HepG2 (cell line): ENCODE results near the gene TTLL1. TPM values are rescaled to one million over a fixed set of nuclear protein-coding genes. Genes with fewer than 3 reads are reported as not detected.

Experiments
- CENPT ChIP-seq: sonication (generic); formaldehyde crosslinking; IDR thresholded peaks from 2 replicates; pipeline ENCODE4 v1.8.0; 2022; ENCODE audit warnings: low read depth, mild to moderate bottlenecking, moderate library complexity, missing genetic modification reagents
- DBP ChIP-seq: sonication (generic); formaldehyde crosslinking; IDR thresholded peaks from 2 replicates; pipeline ENCODE4 v1.4.0; 2020; ENCODE audit warnings: missing genetic modification reagents; ENCODE audit errors: not compliant biosample characterization
- HDAC1 ChIP-seq: sonication (generic); formaldehyde crosslinking; IDR thresholded peaks from 2 replicates; pipeline ENCODE4 v1.5.1; 2020; ENCODE audit warnings: mild to moderate bottlenecking, missing genetic modification reagents
- MBNL3 ChIP-seq: fragments of 250-450 bp; sonication (Bioruptor Pico); conservative IDR thresholded peaks from 2 replicates; pipeline ENCODE4 v1.8.0; 2022; ENCODE audit warnings: mild to moderate bottlenecking, inconsistent platforms
- MZF1 ChIP-seq: sonication (generic); formaldehyde crosslinking; IDR thresholded peaks from 2 replicates; pipeline ENCODE4 v1.8.1; 2023; ENCODE audit warnings: mild to moderate bottlenecking, missing genetic modification reagents, borderline replicate concordance
- NR2F1 ChIP-seq, 2 experiments: fragments of 450-650 bp in 1 of 2; formaldehyde crosslinking in 1 of 2; IDR thresholded peaks; 2 replicates each; pipeline versions ENCODE4 v1.5.0 to v1.6.1; 2016 to 2020; ENCODE audit warnings: mild to moderate bottlenecking in 1 of 2, missing compliant biosample characterization in 1 of 2, missing genetic modification reagents in 1 of 2, moderate library complexity in 1 of 2
- PAWR ChIP-seq: sonication (generic); formaldehyde crosslinking; IDR thresholded peaks from 2 replicates; pipeline ENCODE4 v1.4.0; 2020; ENCODE audit warnings: missing genetic modification reagents, mild to moderate bottlenecking, borderline replicate concordance
- RNF2 ChIP-seq: fragments of 450-650 bp; conservative IDR thresholded peaks from 2 replicates; pipeline ENCODE4 v1.6.1; 2016; ENCODE audit warnings: low read depth
- SRSF1 ChIP-seq: fragments of 200-400 bp; formaldehyde crosslinking; optimal IDR thresholded peaks from 2 replicates; pipeline ENCODE3; 2017; ENCODE audit warnings: mild to moderate bottlenecking, low read depth, low read length, moderate library complexity
- YY1 ChIP-seq: IDR thresholded peaks from 2 replicates; pipeline ENCODE4 v1.6.1; 2011; ENCODE audit warnings: low read length, low read depth, moderate library complexity, mild to moderate bottlenecking; ENCODE audit not compliant: insufficient read depth, insufficient replicate concordance
- ZBED4 ChIP-seq: sonication (generic); formaldehyde crosslinking; IDR thresholded peaks from 2 replicates; pipeline ENCODE4 v1.4.0; 2020; ENCODE audit warnings: missing genetic modification reagents, borderline replicate concordance
- ZNF280D ChIP-seq: sonication (generic); formaldehyde crosslinking; IDR thresholded peaks from 2 replicates; pipeline ENCODE4 v1.5.1; 2020; ENCODE audit warnings: mild to moderate bottlenecking, missing genetic modification reagents
- ZNF44 ChIP-seq: sonication (generic); formaldehyde crosslinking; IDR thresholded peaks from 2 replicates; pipeline ENCODE4 v1.5.1; 2020; ENCODE audit warnings: mild to moderate bottlenecking, missing genetic modification reagents
- ZSCAN31 ChIP-seq: sonication (generic); formaldehyde crosslinking; IDR thresholded peaks from 2 replicates; pipeline ENCODE4 v1.5.0; 2020; ENCODE audit warnings: low read depth, mild to moderate bottlenecking, missing genetic modification reagents
- polyA plus RNA-seq, 8 experiments: library from polyadenylated mRNA; depleted of rRNA in 3 of 8; stranded (reverse) in 7 of 8; unstranded in 1 of 8; fragments of >200 nt; fragmentation: Illumina TruSeq in 4 of 8; extraction: Trizol in 4 of 8; gene quantifications; 2 replicates each; pipeline versions ENCODE4 v1.2.1 to v1.2.3, GENCODE V29; 2011 to 2016; ENCODE audit warnings: low read depth in 4 of 8, missing spikeins in 1 of 8, mixed read lengths in 1 of 8; ENCODE audit not compliant: insufficient read depth in 1 of 8
- total RNA-seq, 5 experiments: library from RNA; depleted of rRNA; stranded (reverse); fragments of >200 nt; fragmentation: Illumina TruSeq; extraction: Trizol; gene quantifications; 2 replicates each; pipeline ENCODE4 v1.2.3, GENCODE V29; 2016; ENCODE audit warnings: low read depth in 1 of 5

TTLL1 gene
- total and polyA plus RNA-seq, 2 of the 13 experiments (the other 11 are each of a cell fraction or from before 2014, with no cell fraction given), result 1.6 to 5.3 TPM

- TF ChIP-seq MBNL3 (CRISPR knock-in tag), result no peak
- no peak for TF ChIP-seq ZBED4 (CRISPR knock-in tag)
- peak; percentile 40; the same call in 1 of the 2 replicates for TF ChIP-seq ZNF280D
- TF ChIP-seq MZF1 (CRISPR knock-in tag), result no peak
- TF ChIP-seq RNF2, result no peak
- no peak for TF ChIP-seq ZNF44 (CRISPR knock-in tag)
- no peak for TF ChIP-seq ZSCAN31 (CRISPR knock-in tag)
- TF ChIP-seq HDAC1 (CRISPR knock-in tag), result peak; percentile 88
- no peak for TF ChIP-seq YY1
- no peak for TF ChIP-seq CENPT (CRISPR knock-in tag)
- TF ChIP-seq NR2F1 (CRISPR knock-in tag; IDR thresholded peaks at IDR 0.05), result no peak
- no peak for TF ChIP-seq PAWR (CRISPR knock-in tag)
- no peak for TF ChIP-seq SRSF1
- no peak for TF ChIP-seq DBP (CRISPR knock-in tag)
Measured at GRCh38 chr22:42994917-42995562, 94.2 kb downstream of the TTLL1 start (continued).
